GM19351 (cell line): ENCODE data around the gene CAMK2B.

Experiments
- ATAC-seq: cut with Tn5 transposase; IDR thresholded peaks from one replicate; pipeline ENCODE4 v1.9.1; 2021; ENCODE audit warnings: mild to moderate bottlenecking, moderate library complexity; ENCODE audit not compliant: unreplicated experiment

Gene CAMK2B

DNA sequence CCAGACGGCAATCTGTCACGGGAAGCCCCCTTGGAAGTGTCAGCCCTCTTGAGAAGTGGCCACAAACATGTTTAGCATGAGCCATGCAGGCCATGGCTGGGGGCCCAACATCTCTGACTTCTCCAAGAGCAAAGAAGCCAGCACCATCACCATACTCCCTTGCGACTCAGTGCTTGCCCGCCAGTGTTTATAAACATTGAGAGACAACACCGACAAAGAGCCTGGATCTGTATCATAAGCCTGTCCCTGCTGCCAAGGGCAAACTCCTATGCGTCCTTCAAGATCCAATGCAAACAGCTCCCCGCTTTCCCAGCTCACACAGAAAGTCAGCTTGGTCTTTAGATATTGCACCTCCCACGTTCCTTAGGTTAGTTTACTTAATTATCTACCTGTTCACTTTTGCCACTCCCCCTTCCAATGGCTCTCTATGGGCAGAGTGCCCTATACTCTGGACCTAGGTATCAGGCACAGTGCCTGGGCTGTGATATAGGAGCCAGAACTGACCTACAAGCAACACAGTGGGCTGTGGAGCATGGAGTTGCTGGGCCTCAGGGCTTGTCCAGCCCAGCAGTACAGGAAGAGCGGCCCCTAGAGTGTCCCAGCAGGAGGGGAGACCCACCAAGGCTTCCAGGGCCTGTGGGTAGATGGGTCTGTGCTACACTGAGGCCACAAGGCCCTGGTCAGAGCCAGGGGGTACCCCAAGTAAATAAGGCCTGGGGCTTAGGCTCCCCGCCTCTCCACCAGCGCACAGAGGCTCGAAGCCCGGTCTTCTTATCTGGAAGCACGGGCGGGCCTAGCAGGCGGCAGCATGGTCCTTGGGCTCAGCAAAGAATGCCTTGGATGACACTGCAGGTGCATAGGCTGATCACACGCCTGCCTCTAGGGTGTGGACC lies 37.7 kb downstream of the CAMK2B start:
- no peak for ATAC-seq

DNA sequence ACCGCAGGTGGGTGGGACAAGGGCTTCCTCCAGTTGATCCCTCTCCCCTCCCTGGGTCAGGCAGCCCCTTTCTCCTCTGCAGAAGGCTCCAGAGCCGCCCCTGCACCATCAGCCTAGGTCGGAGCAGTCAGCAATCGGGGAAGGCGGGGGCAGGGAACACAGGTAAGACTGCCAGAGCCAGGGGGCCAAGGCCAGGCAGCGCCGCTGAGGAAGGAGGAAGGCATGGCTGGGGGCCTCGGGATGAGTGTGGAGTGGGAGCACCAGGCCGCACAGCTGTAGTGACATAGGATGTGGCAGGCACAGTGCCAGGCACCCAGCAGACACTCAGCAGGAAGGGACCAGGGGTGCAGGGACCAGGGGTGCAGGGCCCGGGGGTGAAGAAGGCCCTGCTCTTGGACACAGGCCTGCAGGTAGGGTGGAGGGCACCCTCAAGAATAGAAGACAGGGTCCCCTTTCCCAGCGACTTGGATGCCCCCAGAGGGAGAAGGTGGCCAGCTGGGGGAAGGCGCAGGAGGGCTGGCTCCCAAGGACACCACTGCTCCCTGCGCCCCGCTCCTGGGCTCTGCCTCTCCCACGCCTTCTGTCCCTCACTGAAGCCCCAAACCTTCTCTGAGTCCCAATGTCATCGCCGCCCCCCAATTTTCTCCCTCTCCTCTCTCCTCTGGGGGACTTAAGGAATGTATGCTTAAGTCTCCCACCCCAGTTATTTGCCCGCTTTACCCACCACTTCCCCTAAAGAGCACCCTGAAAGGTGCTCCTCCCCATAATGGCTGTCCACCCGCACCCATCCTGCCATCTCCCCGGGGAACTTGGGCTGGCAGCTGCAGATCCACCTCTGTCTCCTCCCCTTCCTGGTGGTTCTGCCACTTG lies 38.5 kb downstream of the CAMK2B start:
- ATAC-seq: no peak

DNA sequence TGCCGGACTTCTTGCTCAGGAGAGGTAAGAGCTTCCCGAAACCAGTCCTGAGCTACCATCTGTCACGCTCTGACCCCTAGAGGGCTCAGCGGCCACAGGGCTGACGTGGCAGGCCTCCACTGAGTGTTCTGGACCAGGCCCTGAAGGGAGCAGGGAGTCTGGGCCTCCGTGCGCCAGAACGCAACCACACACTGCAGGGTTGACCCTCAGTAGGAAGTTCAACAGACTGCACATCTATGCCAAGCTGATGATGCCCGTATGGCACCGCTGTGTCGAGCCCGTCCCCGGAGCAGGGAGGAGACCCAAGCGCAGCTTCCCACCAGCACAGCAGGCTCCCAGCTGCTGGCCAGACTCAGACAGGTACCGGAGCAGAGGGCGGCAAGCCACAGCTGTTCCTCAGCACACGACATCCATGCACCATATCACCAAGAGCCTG lies 39.2 kb downstream of the CAMK2B start:
- no peak for ATAC-seq

DNA sequence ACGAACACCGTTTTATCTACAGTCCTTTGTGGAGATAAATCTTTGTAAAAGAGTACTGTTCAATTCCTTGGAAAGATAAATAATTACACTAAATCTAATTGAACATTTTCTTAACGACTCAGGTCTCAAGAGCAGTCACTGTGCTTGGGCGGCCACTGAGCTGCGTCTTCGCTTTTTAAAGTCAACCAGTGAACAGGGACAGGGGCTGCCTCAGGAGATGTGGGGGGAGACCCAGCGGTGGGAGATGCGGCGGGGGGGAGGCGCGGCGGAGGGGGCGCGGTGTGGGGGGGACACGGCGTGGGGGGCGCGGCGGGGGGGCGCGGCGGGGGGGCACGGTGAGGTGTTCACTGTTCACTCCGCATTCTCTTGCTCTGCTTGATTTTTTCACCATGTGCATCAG lies 39.8 kb downstream of the CAMK2B start:
- no peak for ATAC-seq

DNA sequence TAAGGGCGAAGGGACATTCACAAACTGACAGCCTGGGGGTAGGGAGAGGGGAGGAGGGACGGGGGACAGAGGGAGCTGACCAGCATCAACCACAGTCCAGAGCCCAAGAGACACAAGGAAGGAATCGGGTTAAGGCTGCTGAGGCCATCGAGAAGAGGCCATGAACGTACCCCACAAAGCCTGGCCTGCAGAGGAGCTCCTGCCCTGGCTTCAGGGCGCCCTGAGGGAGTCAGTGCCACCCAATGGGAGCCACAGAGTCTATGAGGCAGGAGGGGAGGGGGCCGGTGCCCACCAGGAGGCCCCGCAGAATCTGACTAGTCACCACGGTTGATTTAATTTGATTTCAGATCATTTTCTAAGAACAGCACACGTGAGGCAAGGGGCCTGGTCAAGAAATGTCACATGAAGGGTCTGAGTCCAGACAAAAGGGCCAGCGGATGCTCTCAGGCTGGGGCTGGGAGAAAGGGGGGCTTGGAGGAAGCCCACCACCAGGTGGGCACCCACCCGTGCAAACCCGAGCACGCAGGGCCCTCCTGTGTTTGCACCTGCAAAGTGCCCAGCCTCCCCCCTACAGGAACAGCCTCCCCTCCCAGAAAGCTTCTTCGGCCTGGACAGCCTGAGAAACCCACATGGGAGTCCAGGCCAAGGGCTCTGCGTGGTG lies 40.4 kb downstream of the CAMK2B start:
- no peak for ATAC-seq

GRCh38 chr7:44284216-44284615 lies 41.2 kb downstream of the CAMK2B start:
- ATAC-seq: no peak

DNA sequence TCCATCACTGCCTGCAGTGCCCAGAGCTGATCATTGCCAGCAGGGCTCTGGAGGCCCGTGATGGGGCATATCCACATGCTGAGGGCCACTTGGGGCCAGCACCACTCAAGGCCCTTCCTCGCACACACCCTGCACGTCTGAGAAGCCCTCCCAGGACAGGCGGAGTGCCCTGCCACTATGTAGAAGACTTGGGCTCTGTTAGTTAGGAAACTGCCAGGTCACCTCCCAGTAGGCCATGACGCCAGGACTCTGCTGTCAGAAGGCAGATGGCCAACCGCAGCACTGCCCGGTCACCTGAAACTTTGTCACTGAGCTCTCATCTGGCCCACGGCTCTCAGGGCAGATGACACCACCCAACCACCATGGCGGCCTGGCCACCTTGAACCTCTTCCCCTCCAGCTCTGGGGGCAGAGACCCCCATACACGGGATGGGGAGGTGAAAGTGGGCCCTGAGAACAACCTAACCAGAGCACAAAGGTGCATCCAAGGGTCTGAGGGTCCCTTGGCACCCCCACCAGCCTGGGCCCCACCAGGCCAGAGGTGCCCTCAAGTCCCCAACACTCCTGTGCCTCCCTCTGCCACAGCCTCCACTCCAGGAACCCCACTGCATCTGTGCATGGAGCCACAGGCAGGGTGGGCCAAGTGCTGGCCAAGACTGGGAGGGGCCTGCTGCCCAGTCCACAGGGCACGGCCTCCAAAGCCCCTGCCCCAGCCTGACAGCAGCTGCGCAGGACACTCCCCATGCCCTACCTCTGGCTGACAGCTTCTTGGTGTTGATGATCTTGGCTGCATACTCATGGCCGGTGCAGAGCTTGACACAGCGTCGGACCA lies 41.8 kb downstream of the CAMK2B start:
- ATAC-seq: no peak

DNA sequence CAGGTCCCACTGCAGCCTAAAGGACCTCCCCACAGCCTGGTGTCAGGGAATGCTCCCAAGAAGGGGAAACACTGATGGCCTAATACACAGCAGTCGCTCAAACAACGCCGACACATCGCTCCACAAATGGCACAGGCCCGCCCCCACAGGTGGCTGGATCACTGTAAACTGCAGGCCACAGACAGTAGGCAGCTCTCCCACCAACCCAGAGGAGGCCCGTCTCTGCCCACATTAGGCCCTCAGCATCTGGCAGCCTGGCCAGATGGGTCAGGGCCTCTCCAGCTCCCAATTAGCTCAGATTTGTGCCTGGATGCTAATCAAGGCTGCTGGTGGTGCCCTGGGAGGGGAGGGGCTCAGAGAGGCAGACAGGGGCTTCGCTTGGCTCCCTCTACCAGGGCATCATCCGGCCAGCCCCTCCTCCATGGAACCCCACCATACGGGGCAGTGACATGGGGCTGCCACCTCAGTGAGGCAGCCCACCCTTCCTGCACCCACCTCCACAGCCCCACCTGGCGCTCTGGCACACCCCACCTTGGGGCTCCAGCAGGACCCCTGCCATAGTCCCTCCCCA lies 42.7 kb downstream of the CAMK2B start:
- no peak for ATAC-seq

DNA sequence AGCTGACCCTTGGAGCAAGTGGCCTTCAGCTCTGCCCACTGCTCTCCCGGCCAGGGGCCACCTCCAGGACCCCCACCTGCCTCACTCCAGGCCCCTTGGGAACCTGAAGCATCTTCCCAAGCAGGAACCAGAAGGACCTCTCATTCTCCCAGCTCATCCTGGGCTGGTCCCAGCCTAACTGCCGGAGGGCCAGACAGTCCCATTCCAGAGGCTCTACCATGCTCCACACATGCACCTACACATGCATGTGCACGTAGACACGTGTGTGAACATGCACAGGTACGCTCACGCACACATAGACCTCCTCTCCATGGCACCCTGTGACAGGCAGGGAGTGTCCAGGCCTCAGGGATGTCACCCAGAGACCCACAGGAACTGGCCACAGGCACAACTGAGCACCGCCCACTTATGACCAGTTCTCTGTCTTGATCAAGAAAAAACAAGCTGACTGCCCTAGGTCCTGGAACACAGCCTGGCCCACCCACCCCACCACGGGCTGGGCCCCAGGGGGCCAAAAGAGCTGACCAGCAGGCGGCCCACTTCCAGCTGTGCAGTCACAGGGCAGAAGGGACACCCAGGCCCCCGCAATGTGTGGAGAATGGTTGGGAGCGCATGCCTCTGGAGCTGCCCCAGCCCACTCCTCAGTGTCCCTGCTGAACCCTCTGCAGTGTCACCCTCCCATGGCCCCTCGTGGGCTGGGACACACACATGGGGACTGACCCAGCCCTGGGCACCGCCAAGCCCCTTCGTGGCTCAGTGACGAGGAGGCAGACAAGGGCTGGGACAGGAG lies 43.4 kb downstream of the CAMK2B start:
- no peak for ATAC-seq

GRCh38 chr7:44280993-44281721 lies 44.2 kb downstream of the CAMK2B start:
- no peak for ATAC-seq

DNA sequence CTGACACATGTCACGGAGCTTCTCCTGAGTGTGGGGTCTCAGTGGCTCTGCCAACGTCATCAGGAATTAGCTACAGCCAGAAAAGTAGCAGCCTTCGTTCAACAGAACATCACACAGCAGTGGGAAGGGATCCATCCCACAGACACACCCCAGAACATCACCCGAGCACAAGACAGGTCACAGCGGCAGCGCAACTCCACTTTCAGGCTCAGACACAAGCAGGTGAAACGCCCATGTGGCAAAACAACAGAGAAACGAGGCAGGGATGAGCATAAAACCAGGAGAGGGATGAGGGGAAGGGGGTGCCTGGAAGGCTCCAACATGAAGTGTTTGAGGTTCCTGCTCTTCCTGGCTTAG lies 44.8 kb downstream of the CAMK2B start:
- no peak for ATAC-seq

DNA sequence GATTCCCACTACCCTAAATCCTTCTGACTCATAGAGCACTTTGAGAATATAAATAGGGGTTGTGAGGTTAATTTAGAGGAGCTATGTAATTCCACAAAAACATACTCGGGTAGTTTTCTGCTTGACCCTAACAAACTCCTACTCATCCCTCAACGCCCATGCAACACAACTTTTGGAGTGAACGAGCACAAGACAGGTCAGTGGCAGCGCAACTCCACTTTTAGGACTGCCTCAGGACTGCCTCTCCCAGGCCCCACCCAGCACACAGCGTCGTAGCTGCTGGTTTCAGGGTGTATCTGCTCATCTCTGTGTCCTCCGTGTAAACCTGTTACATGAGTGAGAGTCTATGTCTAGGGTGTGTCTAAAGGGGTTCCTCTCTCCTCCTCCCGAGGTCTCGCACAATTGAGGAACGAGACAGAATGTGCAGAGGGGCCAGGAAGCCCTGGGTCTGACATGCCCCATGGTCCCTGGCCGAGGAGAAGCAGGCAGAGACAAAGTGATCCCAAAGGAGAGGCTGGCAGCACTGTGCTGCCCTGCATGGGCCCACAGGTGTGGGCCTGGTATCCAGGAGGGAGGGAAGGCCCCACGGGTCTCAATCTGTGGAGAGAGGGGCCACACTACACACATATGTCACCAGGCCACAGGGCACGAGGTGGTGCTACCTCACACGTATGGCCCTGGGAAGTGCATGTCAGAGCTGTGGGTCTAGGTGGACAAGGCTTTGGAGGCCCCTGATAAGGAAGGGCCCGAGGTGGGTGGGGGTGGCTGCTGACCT lies 45.5 kb downstream of the CAMK2B start:
- no peak for ATAC-seq

GRCh38 chr7:44279286-44279685 lies 46.1 kb downstream of the CAMK2B start:
- no peak for ATAC-seq

- no peak for ATAC-seq
These were observed 46.8 kb downstream of the CAMK2B start for GRCh38 chr7:44278451-44279161.

GRCh38 chr7:44277851-44278250 lies 47.5 kb downstream of the CAMK2B start:
- no peak for ATAC-seq

DNA sequence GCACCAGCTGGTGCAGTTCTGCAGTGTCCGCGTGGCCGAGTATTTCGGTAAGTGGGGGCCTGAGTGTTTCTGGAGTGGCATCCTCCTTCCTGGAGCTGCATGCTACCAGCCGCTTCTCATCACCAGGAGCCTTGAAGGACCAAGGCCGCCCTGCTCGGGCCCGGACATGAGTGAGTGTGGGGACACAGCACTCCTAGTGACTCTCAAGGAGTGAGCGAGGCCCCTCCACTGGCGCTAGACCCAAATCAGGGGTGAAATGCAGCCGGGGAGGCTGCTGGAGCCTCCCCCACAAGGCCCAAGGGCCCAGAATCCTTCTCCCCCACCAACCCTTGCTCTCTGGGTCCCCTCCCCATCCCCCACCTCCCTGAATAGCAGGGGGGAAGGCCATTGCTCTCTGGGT lies 48.0 kb downstream of the CAMK2B start:
- ATAC-seq: no peak

GRCh38 chr7:44276571-44277221 lies 48.7 kb downstream of the CAMK2B start:
- no peak for ATAC-seq
